Osteocyte (in vitro differentiated cells): ENCODE measurements around the gene DOCK3. TPM values are rescaled to one million over a fixed set of nuclear protein-coding genes. Genes with fewer than 3 reads are reported as not detected.

Experiments used
- DNase-seq: peaks from one replicate; pipeline ENCODE4 v3.0.0; 2021; ENCODE audit warnings: mixed read lengths; ENCODE audit not compliant: unreplicated experiment; ENCODE audit errors: extremely low spot score
- H3K27ac Mint-ChIP-seq: one replicate; pipeline ENCODE4 v1.8.0; 2021; ENCODE audit warnings: mild to moderate bottlenecking, mixed read lengths; ENCODE audit not compliant: unreplicated experiment
- H3K27me3 Mint-ChIP-seq: one replicate; pipeline ENCODE4 v1.8.0; 2021; ENCODE audit warnings: mixed read lengths; ENCODE audit not compliant: unreplicated experiment
- H3K36me3 Mint-ChIP-seq: one replicate; pipeline ENCODE4 v1.8.0; 2021; ENCODE audit warnings: mixed read lengths; ENCODE audit not compliant: unreplicated experiment
- H3K4me1 Mint-ChIP-seq: one replicate; pipeline ENCODE4 v1.8.0; 2021; ENCODE audit warnings: mixed read lengths; ENCODE audit not compliant: unreplicated experiment
- H3K4me3 Mint-ChIP-seq: one replicate; pipeline ENCODE4 v1.8.0; 2021; ENCODE audit warnings: mild to moderate bottlenecking, moderate library complexity, mixed read lengths; ENCODE audit not compliant: unreplicated experiment
- H3K9me3 Mint-ChIP-seq: one replicate; pipeline ENCODE4 v1.8.0; 2021; ENCODE audit warnings: mixed read lengths; ENCODE audit not compliant: unreplicated experiment
- total RNA-seq: library from RNA; stranded (reverse); gene quantifications from 2 replicates; pipeline ENCODE4 v1.2.1, GENCODE V29; 2021
- TF ChIP-seq, protein P1 (sequence below): fragments of 200-600 bp; sonication (generic); IDR thresholded peaks from 2 replicates; pipeline ENCODE4 v1.5.0; 2021; ENCODE audit warnings: antibody characterized with exemption, mild to moderate bottlenecking, moderate library complexity

DOCK3 gene
- total RNA-seq, 1 donor from 2014 or later = 0.24 TPM

DNA sequence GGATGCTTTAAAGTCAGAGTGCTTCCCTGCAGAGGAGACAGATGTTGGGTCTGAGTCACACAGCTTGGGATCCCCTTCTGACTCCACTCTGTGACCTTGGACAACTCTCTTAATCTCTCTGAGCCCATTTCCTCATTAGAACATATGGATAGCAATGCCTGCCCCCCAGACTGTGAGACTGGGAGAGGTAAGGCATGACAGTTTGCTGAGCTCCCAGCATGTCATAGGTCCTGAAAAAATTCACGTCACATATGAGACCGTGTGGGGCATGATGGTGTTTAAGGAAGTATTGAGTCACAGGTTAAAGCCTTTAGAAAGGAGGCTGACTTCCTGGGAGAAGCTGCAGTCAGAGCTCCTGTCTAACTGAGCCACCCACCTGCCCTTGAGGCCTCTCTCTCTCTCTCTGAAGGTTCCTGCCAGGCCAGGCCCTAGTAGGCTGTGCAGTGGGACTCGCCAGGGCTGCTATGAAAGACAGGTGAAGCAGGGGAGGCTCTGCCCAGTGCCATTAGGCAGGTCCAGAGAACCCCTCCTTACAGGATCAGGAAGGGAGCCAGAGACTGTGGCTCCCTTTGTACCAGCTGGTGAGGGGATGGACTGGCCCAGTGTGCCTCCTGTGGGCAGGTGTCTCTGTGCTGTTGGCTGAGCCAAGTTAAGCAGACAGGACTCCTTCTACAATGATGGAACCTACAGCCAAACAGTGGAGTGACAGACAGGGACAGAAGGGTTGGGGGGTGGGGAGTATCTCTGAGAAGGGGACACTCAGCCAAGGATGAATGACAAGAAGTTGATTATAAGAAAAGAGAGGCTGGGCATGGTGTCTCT is 19.5 kb upstream of the DOCK3 start:
- no peak for DNase-seq
- no peaks in the 10 kb centered on the region for H3K9me3 Mint-ChIP-seq
- no peaks in the 10 kb centered on the region for H3K4me1 Mint-ChIP-seq
- TF ChIP-seq, protein P1, sequence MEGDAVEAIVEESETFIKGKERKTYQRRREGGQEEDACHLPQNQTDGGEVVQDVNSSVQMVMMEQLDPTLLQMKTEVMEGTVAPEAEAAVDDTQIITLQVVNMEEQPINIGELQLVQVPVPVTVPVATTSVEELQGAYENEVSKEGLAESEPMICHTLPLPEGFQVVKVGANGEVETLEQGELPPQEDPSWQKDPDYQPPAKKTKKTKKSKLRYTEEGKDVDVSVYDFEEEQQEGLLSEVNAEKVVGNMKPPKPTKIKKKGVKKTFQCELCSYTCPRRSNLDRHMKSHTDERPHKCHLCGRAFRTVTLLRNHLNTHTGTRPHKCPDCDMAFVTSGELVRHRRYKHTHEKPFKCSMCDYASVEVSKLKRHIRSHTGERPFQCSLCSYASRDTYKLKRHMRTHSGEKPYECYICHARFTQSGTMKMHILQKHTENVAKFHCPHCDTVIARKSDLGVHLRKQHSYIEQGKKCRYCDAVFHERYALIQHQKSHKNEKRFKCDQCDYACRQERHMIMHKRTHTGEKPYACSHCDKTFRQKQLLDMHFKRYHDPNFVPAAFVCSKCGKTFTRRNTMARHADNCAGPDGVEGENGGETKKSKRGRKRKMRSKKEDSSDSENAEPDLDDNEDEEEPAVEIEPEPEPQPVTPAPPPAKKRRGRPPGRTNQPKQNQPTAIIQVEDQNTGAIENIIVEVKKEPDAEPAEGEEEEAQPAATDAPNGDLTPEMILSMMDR = no peak
- no peak overlapping the region for H3K4me3 Mint-ChIP-seq
- no peak overlapping the region for H3K27ac Mint-ChIP-seq
- H3K27me3 Mint-ChIP-seq = no peaks in the 10 kb centered on the region
- no peaks in the 10 kb centered on the region for H3K36me3 Mint-ChIP-seq

DNA sequence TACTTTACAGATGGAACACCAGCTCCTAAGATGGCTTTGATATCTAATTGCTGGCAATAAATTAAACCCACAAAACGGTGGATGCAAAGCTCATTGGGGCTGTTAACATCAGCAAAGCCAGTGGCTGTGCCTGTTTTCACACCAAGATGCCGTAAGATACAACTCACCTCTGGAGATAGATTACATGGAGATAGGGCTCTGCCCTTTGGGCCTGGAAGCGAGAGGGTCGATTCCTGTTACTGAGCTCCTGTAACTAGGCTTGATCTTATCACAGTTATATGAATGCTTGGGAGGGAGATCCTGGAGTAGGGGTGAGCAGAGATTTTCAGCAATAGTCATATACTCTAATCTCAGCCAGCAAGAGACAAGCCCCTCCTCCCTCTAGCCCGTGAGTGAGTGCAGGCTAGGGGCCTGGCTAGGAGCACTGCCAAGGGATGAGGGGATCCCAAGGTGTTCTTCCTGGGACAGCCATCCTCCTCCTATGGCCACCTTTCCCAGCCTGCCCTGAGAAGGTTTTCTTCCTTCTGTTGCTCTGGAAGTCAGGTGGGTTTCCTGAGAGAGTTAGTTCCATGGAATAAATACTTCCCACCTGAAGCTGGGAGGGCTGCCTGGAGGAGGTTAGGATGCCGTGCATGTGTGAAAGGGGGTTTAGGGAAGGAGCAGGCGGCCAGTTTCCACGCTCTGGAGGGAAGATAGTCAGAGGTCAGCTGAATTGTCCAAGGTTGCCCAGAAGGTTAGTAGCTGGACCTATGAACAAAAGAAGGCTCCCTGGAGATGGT is 18.1 kb upstream of the DOCK3 start:
- Mint-ChIP-seq H3K27me3 (no peaks in the 10 kb centered on the region), H3K4me3 (no peak overlapping the region), H3K27ac (no peak overlapping the region), H3K4me1 (no peaks in the 10 kb centered on the region), H3K9me3 (no peaks in the 10 kb centered on the region), H3K36me3 (no peaks in the 10 kb centered on the region)
- TF ChIP-seq, protein P1 = no peak
- no peak for DNase-seq

GRCh38 chr3:50657407-50657806 is 17.3 kb upstream of the DOCK3 start:
- no peaks in the 10 kb centered on the region for H3K9me3 Mint-ChIP-seq

GRCh38 chr3:50657816-50658215 is 16.9 kb upstream of the DOCK3 start:
- no peak overlapping the region for H3K27ac Mint-ChIP-seq
- H3K27me3 Mint-ChIP-seq = no peaks in the 10 kb centered on the region
- H3K9me3 Mint-ChIP-seq = no peaks in the 10 kb centered on the region
- H3K4me3 Mint-ChIP-seq = no peak overlapping the region
- TF ChIP-seq, protein P1 = no peak
- H3K4me1 Mint-ChIP-seq = no peaks in the 10 kb centered on the region
- no peak for DNase-seq
- H3K36me3 Mint-ChIP-seq = no peaks in the 10 kb centered on the region

More at GRCh38 chr3:50657407-50657806, 17.3 kb upstream of the DOCK3 start:
- DNase-seq = no peak
- Mint-ChIP-seq H3K27me3 (no peaks in the 10 kb centered on the region), H3K4me3 (no peak overlapping the region), H3K36me3 (no peaks in the 10 kb centered on the region), H3K4me1 (no peaks in the 10 kb centered on the region), H3K27ac (no peak overlapping the region)
- TF ChIP-seq, protein P1 = no peak

DNA sequence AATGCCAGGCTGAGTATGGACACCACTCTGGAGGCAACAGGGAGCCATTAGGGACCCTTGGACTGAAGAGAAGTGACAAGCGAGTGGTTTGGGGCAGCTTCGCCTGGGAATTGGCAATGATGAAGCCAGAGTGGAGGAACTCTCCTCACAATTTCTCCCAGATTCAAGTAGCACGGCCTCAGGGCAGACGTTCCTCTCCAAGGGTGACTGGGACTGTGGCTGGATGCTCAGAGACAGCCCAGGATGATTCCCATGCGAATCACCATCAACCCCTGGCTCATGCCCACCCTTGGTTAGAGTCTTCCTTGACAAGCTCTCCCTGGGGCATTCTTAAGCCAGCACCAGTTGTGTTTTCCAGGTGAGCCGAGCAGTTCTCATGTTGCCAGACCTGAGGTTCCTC is 16.3 kb upstream of the DOCK3 start:
- Mint-ChIP-seq H3K27me3 (no peaks in the 10 kb centered on the region), H3K4me1 (no peaks in the 10 kb centered on the region), H3K27ac (no peak overlapping the region), H3K9me3 (no peaks in the 10 kb centered on the region), H3K4me3 (no peak overlapping the region), H3K36me3 (no peaks in the 10 kb centered on the region)
- no peak for DNase-seq
- TF ChIP-seq, protein P1 = no peak
